Aortic smooth muscle cell (primary cell): ENCODE results near the gene ZFAND2A. TPM values are rescaled to one million over a fixed set of nuclear protein-coding genes. Genes with fewer than 3 reads are reported as not detected.

Experiments
- total RNA-seq: library from RNA; depleted of rRNA; stranded (reverse); fragments of >200 nt; gene quantifications from 2 replicates; pipeline ENCODE4 v1.2.3, GENCODE V29; 2014

Gene ZFAND2A, protein sequence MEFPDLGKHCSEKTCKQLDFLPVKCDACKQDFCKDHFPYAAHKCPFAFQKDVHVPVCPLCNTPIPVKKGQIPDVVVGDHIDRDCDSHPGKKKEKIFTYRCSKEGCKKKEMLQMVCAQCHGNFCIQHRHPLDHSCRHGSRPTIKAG
- 13.2 and 13.3 TPM in 2 replicates for total RNA-seq

DNA sequence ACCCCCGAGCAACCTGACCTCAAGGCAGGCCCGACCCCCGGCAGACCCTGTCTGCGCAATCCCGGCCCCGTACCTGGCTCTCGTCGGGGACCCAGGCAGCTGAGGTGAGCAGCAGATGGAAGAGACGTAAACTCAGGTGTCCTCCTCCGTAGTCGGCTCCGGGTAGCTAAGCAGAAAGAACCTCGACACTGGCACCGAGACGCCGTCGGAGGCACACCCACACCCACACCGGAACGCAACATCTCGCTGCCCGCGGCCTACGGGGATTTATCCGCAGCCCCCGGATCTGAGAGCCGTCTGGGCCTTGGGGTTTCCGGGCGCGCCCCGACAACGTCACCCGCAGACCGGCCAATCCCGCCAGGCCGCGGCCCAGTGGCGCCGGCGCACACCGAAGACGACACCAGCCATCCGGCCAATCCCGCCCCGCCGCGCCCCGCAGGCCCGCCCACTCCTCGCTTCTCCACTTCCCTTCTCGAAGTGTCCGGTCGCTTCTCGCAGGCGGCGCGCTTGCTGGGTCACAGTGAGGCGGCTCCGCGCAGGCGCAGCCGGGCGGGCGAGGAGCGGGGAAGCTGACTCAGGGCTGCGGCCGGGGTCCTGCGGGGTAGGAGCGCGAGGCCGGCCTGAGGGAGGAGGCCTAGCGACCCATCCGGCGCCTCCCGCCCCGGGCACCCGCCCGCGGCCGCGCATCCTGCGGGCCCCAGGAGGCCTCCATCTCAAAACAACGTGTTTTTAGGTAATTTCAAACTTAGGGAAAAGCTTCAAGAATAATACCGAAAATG lies at the start of gene ZFAND2A:
TSS of gene ZFAND2A (minus strand) at position 306 of the 779 bp plus-strand sequence. CDS start 1,984 bp downstream, outside the sequence.

Other genes with a start within 250 kb of the ZFAND2A start
- 1.8 and 2.3 TPM in 2 replicates for gene ADAP1, start 205.5 kb downstream of the ZFAND2A start, total RNA-seq
- 6.3 and 7.2 TPM in 2 replicates for gene COX19, start 184.6 kb downstream of the ZFAND2A start, total RNA-seq
- gene CYP2W1, start 177.0 kb downstream of the ZFAND2A start, total RNA-seq, result not detected in 2 replicates
- gene GPR146, start 115.7 kb downstream of the ZFAND2A start, total RNA-seq, result 0.68 and 0.79 TPM in 2 replicates
- gene GPER1, start 72.1 kb downstream of the ZFAND2A start, total RNA-seq, result 2.5 and 3.2 TPM in 2 replicates
- not detected in 2 replicates for gene UNCX, start 72.7 kb upstream of the ZFAND2A start, total RNA-seq